ENCODE measurements around the gene RNF157.

DNA sequence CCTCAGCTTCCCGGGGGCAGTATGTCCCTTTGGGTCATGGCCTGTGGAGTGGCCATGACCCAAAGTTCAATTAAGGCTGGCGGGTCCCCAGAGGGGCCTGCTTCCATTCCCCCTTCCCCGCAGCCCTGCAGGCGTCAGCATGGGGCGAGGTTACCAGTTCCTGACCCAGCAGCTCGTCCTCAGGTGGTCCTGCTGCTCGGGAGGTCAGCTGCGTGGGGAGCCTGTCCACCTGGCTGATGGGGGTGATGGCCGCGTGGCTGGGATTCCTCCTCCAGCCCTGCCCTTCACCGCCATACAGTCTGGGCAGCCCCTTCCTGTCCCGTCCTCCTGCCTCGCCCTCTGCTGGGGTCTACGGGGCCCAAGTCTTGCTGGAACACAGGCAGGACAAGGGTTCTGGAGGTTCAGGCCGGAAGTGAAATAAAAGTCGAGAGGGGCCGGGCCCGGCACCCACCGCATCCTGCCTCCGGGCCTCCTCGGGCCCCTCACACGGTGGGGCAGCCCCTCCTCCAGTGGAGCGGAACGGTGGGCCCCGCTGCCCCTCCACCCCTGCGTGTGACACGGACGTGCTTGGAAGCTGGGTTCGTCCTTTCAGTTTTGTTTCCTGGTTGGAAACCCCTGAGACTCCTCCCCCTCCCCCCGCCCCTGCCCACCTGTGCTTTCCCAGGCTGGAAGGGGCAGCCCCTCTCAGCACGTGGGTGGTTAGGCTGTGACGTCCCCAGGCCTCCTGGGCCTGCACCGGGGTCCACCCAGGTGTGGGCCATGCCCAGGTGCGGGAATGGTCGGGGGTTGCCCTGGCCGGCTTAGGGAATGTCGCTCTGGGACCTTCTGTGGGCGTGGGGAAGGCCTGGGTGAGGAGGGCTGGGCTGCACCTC, 31.6 kb upstream of the RNF157 start:
- TF ChIP-seq, protein P1, sequence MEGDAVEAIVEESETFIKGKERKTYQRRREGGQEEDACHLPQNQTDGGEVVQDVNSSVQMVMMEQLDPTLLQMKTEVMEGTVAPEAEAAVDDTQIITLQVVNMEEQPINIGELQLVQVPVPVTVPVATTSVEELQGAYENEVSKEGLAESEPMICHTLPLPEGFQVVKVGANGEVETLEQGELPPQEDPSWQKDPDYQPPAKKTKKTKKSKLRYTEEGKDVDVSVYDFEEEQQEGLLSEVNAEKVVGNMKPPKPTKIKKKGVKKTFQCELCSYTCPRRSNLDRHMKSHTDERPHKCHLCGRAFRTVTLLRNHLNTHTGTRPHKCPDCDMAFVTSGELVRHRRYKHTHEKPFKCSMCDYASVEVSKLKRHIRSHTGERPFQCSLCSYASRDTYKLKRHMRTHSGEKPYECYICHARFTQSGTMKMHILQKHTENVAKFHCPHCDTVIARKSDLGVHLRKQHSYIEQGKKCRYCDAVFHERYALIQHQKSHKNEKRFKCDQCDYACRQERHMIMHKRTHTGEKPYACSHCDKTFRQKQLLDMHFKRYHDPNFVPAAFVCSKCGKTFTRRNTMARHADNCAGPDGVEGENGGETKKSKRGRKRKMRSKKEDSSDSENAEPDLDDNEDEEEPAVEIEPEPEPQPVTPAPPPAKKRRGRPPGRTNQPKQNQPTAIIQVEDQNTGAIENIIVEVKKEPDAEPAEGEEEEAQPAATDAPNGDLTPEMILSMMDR (conservative IDR thresholded peaks at IDR 0.05) = no peak
- TF ChIP-seq ZFX (IDR thresholded peaks at IDR 0.05) = no peak
